ENCODE measurements around the gene ATP5MG.

Gene ATP5MG

GRCh38 chr11:118379497-118379896 is 21.9 kb upstream of the ATP5MG start:
- Histone ChIP-seq H3K4me3 (replicated peaks; ENCODE audit: low read depth, low read length) (no peak overlapping the region), H3K27me3 (replicated peaks; ENCODE audit: control insufficient read depth, insufficient read depth, low read length) (no peaks in the 10 kb centered on the region), H3K36me3 (ENCODE audit: control insufficient read depth, insufficient read depth, low read length) (peaks cover 19% of the 10 kb centered on the region)
- TF ChIP-seq CTCF (IDR thresholded peaks at IDR 0.05; ENCODE audit: insufficient read depth, low read length, poor library complexity, severe bottlenecking) = no peak
- DNase-seq (ENCODE audit: extremely low read depth, insufficient read length) = no peak

GRCh38 chr11:118380571-118380970 is 20.8 kb upstream of the ATP5MG start:
- DNase-seq (ENCODE audit: extremely low read depth, insufficient read length) = no peak
- no peak overlapping the region for H3K4me3 ChIP-seq (replicated peaks; ENCODE audit: low read depth, low read length)
- H3K36me3 ChIP-seq (ENCODE audit: control insufficient read depth, insufficient read depth, low read length) = peaks cover 19% of the 10 kb centered on the region

GRCh38 chr11:118382954-118383353 is 18.5 kb upstream of the ATP5MG start:
- H3K36me3 ChIP-seq (ENCODE audit: control insufficient read depth, insufficient read depth, low read length) = peaks cover 20% of the 10 kb centered on the region
- H3K27me3 ChIP-seq (replicated peaks; ENCODE audit: control insufficient read depth, insufficient read depth, low read length) = no peaks in the 10 kb centered on the region
- TF ChIP-seq CTCF (IDR thresholded peaks at IDR 0.05; ENCODE audit: insufficient read depth, low read length, poor library complexity, severe bottlenecking) = no peak
- no peak for DNase-seq (ENCODE audit: extremely low read depth, insufficient read length)
- no peak overlapping the region for H3K4me3 ChIP-seq (replicated peaks; ENCODE audit: low read depth, low read length)

More at GRCh38 chr11:118380571-118380970, 20.8 kb upstream of the ATP5MG start:
- no peaks in the 10 kb centered on the region for H3K27me3 ChIP-seq (replicated peaks; ENCODE audit: control insufficient read depth, insufficient read depth, low read length)
- no peak for TF ChIP-seq CTCF (IDR thresholded peaks at IDR 0.05; ENCODE audit: insufficient read depth, low read length, poor library complexity, severe bottlenecking)

GRCh38 chr11:118383657-118384056 is 17.7 kb upstream of the ATP5MG start:
- no peak for TF ChIP-seq CTCF (IDR thresholded peaks at IDR 0.05; ENCODE audit: insufficient read depth, low read length, poor library complexity, severe bottlenecking)
- no peaks in the 10 kb centered on the region for H3K27me3 ChIP-seq (replicated peaks; ENCODE audit: control insufficient read depth, insufficient read depth, low read length)
- no peak overlapping the region for H3K4me3 ChIP-seq (replicated peaks; ENCODE audit: low read depth, low read length)
- H3K36me3 ChIP-seq (ENCODE audit: control insufficient read depth, insufficient read depth, low read length) = peaks cover 20% of the 10 kb centered on the region
- DNase-seq (ENCODE audit: extremely low read depth, insufficient read length) = no peak

- Histone ChIP-seq H3K4me3 (replicated peaks; ENCODE audit: low read depth, low read length) (no peak overlapping the region), H3K36me3 (ENCODE audit: control insufficient read depth, insufficient read depth, low read length) (peaks cover 9% of the 10 kb centered on the region), H3K27me3 (replicated peaks; ENCODE audit: control insufficient read depth, insufficient read depth, low read length) (no peaks in the 10 kb centered on the region)
- TF ChIP-seq CTCF (IDR thresholded peaks at IDR 0.05; ENCODE audit: insufficient read depth, low read length, poor library complexity, severe bottlenecking) = no peak
- DNase-seq (ENCODE audit: extremely low read depth, insufficient read length) = no peak
Observed at GRCh38 chr11:118396097-118396501, 5.3 kb upstream of the ATP5MG start.

GRCh38 chr11:118397448-118397847 is 4.0 kb upstream of the ATP5MG start:
- H3K27me3 ChIP-seq (replicated peaks; ENCODE audit: control insufficient read depth, insufficient read depth, low read length) = no peaks in the 10 kb centered on the region
- no peak for DNase-seq (ENCODE audit: extremely low read depth, insufficient read length)
- no peak for TF ChIP-seq CTCF (IDR thresholded peaks at IDR 0.05; ENCODE audit: insufficient read depth, low read length, poor library complexity, severe bottlenecking)
- peaks cover 9% of the 10 kb centered on the region for H3K36me3 ChIP-seq (ENCODE audit: control insufficient read depth, insufficient read depth, low read length)
- H3K4me3 ChIP-seq (replicated peaks; ENCODE audit: low read depth, low read length) = no peak overlapping the region

All from GM06990 (cell line).